GM20000 (cell line): ENCODE measurements around the gene IDE.
"Not testable (repeated sequence)": the region's sequence is repeated elsewhere in the genome, so short reads cannot be mapped to it uniquely, and the experiment has no call there.

ENCODE experiments used
- DNase-seq: peaks from one replicate; pipeline ENCODE4 v3.0.0; 2012; ENCODE audit warnings: low spot score
- TF ChIP-seq, protein P1 (sequence below): IDR thresholded peaks from 2 replicates; pipeline ENCODE4 v1.5.1; 2012; ENCODE audit warnings: mild to moderate bottlenecking, control low read depth; ENCODE audit errors: extremely low read depth, missing control alignments

The IDE gene

DNA sequence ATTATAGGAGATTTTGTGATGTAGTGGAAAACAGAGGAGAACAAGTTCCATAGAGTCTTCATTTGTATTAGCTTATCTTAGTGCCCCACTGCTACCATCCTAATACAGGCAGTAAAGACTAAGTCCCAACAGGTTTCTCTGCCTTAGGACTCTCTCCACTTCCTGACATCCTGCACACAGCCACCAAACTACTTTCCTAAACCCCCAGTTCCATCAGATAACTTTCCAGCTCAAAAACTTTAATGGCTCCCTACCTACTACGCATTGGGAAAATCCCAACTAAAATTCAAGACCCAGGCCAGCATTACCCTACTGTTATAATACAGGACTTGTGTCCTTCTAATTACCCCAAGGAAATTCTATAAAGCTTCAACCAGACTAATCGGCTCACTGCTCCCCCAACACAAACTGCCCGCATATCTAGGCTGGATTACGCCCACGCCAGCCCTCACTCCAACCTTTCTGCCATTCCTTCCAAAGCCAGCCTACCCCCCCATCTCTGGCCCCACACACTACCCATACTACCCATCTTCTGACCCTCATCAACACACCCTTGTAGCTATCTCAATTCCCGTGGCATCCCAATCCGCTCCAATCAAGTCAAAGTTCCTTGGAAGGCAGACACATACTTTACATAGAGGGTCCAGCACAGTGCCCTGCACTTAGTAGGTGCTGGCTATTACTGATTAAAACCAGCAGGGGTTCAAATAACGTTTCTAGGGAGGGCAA lies 1.4 kb downstream of the IDE start:
- TF ChIP-seq, protein P1, sequence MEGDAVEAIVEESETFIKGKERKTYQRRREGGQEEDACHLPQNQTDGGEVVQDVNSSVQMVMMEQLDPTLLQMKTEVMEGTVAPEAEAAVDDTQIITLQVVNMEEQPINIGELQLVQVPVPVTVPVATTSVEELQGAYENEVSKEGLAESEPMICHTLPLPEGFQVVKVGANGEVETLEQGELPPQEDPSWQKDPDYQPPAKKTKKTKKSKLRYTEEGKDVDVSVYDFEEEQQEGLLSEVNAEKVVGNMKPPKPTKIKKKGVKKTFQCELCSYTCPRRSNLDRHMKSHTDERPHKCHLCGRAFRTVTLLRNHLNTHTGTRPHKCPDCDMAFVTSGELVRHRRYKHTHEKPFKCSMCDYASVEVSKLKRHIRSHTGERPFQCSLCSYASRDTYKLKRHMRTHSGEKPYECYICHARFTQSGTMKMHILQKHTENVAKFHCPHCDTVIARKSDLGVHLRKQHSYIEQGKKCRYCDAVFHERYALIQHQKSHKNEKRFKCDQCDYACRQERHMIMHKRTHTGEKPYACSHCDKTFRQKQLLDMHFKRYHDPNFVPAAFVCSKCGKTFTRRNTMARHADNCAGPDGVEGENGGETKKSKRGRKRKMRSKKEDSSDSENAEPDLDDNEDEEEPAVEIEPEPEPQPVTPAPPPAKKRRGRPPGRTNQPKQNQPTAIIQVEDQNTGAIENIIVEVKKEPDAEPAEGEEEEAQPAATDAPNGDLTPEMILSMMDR: no peak
- peak; percentile 16 for DNase-seq

DNA sequence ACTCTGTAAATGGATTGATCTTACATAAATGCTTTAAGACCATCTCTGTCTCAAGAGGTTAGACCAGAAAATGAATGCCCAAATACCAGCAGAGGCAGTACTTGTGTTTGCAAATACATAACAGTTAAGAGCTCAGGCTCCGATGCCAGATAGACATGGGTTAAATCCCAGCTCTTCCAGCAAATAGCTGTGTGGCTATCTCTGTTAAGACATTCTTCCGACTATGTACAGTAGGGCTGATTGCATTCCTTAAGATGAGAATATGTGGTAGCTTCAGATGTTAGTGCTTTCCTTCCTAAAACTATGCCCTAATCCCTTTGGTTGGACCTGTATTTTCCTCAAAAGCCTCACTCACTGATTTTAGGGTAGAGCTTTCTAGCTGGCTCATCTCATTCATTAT lies 2.2 kb downstream of the IDE start:
- no peak for DNase-seq
- TF ChIP-seq, protein P1: no peak

DNA sequence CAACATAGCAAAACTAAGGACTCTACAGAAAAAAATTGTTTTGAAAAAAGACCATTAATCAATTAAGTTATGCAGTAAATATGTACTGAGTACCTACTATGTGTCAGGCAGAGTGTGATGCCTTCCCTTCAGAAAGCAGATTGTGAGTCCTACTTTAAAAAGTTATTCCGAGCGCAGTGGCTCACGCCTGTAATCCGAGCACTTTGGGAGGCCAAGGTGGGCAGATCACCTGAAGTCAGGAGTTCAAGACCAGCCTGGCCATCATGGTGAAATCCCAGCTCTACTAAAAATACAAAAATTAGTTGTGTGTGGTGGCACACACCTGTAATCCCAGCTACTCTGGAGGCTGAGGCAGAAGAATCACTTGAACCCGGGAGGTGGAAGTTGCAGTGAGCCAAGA lies 4.2 kb downstream of the IDE start:
- DNase-seq: not testable (repeated sequence)

DNA sequence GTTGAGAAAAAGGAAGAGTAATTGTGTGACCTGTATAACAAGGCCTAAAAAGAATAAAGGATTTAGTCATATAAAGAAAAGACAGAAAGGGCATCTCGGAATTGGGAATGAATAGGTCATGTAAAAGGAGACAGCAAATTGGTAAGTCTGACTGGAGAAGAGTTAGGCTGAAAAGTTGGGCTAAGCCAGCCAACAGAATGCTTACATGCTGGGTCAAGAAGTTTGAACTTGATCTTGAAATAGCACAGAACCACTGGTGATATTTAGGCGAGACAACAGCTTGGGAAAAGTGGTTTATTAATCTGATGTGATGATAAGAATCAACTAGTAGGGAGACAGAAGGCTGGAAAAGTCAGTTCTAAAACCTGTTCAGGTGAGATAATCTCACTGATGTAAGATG lies 4.8 kb downstream of the IDE start:
- TF ChIP-seq, protein P1: no peak
- DNase-seq: no peak

DNA sequence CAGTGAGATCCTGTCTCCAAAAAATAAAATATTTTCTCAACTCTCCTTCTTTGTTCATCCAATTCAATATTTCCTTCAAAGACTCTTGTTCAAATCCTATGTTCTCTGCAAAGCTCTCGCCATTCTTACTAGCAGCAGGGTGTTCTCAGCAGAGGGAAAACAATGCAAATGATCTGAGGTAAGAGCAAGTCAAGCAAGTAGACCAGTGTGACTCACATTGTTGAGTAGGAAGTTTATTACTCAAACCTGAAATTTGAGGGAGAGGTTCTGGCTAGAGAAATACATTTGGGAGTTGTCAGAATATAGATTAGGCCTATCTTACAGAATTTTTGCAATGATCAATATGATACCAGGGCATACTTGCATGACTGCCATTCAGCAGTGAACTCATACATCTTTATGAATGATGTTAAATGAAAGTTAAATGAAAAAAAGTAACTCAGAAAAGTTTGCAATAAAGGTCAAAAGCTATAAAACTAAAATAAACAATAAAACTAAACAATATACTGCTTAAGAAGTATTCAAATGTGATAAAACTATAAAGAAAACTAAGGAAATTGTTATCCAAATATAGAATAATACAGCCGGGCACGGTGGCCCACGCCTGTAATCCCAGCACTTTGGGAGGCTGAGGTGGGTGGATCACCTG lies 5.8 kb downstream of the IDE start:
- TF ChIP-seq, protein P1: no peak
- peak; percentile 55 for DNase-seq

GRCh38 chr10:92562424-92562823 lies 11.5 kb downstream of the IDE start:
- TF ChIP-seq, protein P1: no peak
- no peak for DNase-seq

- no peak for DNase-seq
Measured at GRCh38 chr10:92559046-92559445, 14.8 kb downstream of the IDE start.

More at GRCh38 chr10:92559046-92559445, 14.8 kb downstream of the IDE start:
- TF ChIP-seq, protein P1: no peak
